Measurements from ENCODE around the gene SEC22B. TPM values are rescaled to one million over a fixed set of nuclear protein-coding genes. Genes with fewer than 3 reads are reported as not detected.
"Not testable (repeated sequence)": the region's sequence is repeated elsewhere in the genome, so short reads cannot be mapped to it uniquely, and the experiment has no call there.

Gene SEC22B
- total RNA-seq, 1 experiment from 2014 or later, result 39.8 TPM

DNA sequence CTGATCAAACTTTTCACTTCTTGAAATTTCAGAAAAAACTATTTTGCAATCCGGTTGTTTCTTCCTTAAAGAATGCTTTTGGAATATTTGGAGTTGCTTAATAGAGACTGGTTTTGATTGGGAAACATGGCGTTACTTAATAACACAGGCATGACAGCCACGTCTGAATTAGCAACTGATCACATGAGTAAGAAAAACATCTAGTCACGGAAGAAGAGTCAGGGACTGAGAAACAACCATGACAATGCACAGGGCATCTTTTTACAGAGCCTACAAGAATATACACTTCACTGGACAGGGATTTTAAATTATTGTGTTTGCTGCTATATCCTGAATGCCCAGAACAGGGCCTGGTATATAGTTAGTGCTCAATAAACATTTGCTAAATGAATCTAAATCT is 18.2 kb downstream of the SEC22B start:
- in situ Hi-C loops (cut with HindIII; ENCODE audit: low pct_unique_long_range_greater_than_20kb, low sequenced_read_pairs), result not testable (repeated sequence)

DNA sequence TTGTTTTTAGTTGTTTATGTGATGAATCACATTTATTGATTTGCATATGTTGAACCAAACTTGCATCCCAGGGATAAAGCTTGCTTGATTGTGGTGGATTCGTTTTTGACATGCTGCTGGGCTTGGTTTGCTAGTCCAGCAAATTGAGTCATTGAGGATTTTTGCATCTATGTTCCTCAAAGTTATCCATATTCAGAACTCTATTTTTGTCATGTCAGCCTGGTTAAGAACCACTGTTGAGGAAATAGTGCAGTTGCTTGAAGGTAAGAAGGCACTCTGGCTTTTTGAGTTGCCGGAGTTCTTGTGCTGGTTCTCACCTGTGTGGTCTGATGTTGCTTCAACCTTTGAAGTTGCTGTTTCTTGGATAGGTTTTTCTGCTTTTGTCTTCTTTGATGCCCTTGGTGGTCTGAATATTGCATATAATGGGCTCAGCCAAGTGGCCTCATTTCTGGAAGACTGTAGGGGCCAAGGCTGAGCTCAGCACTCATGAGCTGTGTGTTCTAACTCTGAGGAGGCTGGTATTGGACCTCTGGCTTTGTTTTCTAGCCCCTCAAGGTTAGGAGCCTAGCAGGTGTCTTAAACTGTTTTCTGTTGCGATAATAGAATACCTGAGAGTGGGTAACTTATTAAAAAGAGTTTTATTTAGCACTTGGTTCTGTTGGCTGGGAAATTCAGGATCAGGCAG is 26.0 kb downstream of the SEC22B start:
- in situ Hi-C loops (cut with HindIII; ENCODE audit: low pct_unique_long_range_greater_than_20kb, low sequenced_read_pairs); DNase-seq (ENCODE audit: low read depth, low spot score): not testable (repeated sequence)

More for the DNA sequence above, 18.2 kb downstream of the SEC22B start:
- DNase-seq (ENCODE audit: low read depth, low spot score), result not testable (repeated sequence)

- in situ Hi-C loops (cut with HindIII; ENCODE audit: low pct_unique_long_range_greater_than_20kb, low sequenced_read_pairs); DNase-seq (ENCODE audit: low read depth, low spot score): not testable (repeated sequence)
These were observed 26.8 kb downstream of the SEC22B start for GRCh38 chr1:120149420-120150059.

DNA sequence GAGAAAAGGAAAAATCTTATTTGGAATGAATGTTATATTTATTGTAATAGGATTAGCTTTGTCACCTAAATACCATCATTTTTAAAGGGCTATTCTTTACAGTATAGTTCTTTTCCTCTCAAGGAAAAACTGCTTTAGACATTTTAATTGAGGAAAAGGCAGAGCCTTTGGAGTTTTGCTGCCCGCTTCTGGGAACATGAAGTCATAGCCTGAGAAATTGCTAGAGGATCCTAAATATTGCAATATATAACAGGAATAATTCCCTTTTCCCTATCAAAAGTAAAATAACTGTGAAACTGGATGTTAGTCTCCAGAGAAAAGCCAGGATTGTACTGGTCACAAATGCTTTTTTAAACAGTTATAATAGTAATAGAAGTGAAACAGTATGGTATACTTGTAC is 30.5 kb downstream of the SEC22B start:
- in situ Hi-C loops (cut with HindIII; ENCODE audit: low pct_unique_long_range_greater_than_20kb, low sequenced_read_pairs), result not testable (repeated sequence)
- peak; percentile 35 for DNase-seq (ENCODE audit: low read depth, low spot score)

GRCh38 chr1:120144626-120145025 is 31.7 kb downstream of the SEC22B start:
- in situ Hi-C loops (cut with HindIII; ENCODE audit: low pct_unique_long_range_greater_than_20kb, low sequenced_read_pairs); DNase-seq (ENCODE audit: low read depth, low spot score): not testable (repeated sequence)

DNA sequence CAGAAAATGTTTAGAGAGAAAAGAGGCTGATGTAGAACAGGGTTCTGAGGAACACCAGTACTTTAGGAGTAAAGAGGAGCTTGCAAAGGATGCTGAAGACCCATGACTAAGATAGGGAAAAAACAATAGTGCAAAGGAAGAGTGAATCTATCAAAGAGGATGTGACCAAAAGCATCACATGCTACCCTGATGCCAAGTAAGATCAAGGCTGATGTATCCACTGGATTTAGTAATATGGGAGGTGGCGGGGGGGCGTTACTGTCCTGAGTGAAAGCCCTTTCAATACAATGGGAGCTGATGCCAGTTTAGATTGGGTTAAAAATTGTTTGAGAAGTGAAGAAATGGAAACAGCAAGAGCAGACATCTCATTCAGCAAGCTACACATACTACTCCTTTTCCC is 32.2 kb downstream of the SEC22B start:
- in situ Hi-C loops (cut with HindIII; ENCODE audit: low pct_unique_long_range_greater_than_20kb, low sequenced_read_pairs); DNase-seq (ENCODE audit: low read depth, low spot score): not testable (repeated sequence)

GRCh38 chr1:120143334-120143733 is 33.0 kb downstream of the SEC22B start:
- in situ Hi-C loops (cut with HindIII; ENCODE audit: low pct_unique_long_range_greater_than_20kb, low sequenced_read_pairs); DNase-seq (ENCODE audit: low read depth, low spot score): not testable (repeated sequence)

GRCh38 chr1:120142512-120143263 is 33.6 kb downstream of the SEC22B start:
- DNase-seq (ENCODE audit: low read depth, low spot score); in situ Hi-C loops (cut with HindIII; ENCODE audit: low pct_unique_long_range_greater_than_20kb, low sequenced_read_pairs): not testable (repeated sequence)

DNA sequence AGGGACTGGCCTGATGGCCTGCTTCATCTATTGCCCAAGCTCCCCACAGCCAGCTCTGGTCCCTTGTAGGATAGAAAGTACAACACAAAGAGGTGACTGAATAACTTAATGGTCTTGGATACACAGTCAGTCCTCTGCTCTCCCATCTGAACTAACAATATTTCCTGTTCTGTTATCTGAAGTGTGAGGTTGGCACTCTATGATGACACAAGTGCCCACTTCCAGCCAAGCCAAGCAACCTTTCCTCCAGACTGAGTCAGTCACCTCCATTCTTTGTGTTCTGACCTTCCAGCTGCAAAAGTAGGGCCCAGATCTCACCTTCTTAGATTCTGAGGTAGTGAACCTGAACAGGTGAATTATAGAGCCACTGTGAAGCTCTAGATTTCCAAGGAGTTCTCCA is 34.5 kb downstream of the SEC22B start:
- in situ Hi-C loops (cut with HindIII; ENCODE audit: low pct_unique_long_range_greater_than_20kb, low sequenced_read_pairs); DNase-seq (ENCODE audit: low read depth, low spot score): not testable (repeated sequence)

- DNase-seq (ENCODE audit: low read depth, low spot score); in situ Hi-C loops (cut with HindIII; ENCODE audit: low pct_unique_long_range_greater_than_20kb, low sequenced_read_pairs): not testable (repeated sequence)
These were observed 35.6 kb downstream of the SEC22B start for GRCh38 chr1:120140656-120141265.

DNA sequence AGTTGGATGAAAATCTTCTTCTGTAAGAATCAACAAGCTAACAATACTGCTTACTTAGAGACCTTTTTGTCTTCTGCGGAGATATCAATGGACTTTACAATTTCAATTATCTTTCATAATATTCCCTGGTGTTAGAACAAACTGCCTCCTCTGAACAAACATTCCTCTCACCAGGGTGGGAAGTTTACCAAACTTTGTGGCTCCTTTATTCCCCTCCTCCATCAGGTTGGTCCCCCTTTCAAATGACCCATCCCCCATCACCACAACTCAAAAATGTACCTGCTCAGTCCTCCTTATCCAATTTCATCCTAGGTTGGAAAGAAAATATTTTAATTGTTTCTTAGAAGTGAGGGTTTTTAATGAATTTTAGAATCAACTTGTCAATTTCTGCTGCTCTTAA is 40.2 kb downstream of the SEC22B start:
- in situ Hi-C loops (cut with HindIII; ENCODE audit: low pct_unique_long_range_greater_than_20kb, low sequenced_read_pairs); DNase-seq (ENCODE audit: low read depth, low spot score): not testable (repeated sequence)

- DNase-seq (ENCODE audit: low read depth, low spot score); in situ Hi-C loops (cut with HindIII; ENCODE audit: low pct_unique_long_range_greater_than_20kb, low sequenced_read_pairs): not testable (repeated sequence)
These were observed 42.4 kb downstream of the SEC22B start for GRCh38 chr1:120133928-120134325.

DNA sequence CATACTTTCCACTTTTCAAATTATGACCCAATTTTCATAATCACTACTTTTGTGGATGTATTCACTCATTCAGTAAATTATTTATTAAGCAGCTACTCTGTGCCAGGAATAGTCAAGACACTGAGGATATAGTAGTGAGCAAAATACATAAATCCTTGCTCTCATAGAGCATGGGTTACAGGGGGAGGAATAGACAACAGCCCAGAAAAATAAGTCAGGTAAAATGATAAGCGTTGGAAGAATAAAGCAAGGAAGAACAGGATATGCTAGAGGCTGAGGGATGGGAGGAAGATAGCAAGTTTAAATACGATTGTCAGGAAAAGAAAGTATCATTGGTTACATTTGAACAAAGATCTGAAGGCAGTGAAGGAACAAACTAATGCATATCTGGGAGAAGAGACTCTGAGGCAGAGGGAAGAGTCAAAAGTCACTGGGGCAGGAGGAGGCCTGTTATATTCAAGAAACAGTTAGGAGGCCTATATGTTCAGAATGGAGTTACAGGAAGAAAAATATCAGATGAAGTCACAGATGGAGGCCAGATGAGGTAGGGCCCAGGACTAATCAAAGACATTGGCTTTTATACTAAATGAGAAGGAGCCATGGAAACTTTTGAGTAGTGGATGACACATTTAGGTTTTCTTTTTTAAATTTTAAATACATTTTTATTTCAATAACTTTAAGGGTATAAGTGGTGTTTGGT is 42.9 kb downstream of the SEC22B start:
- in situ Hi-C loops (cut with HindIII; ENCODE audit: low pct_unique_long_range_greater_than_20kb, low sequenced_read_pairs), result no loop called here
- DNase-seq (ENCODE audit: low read depth, low spot score), result no peak

DNA sequence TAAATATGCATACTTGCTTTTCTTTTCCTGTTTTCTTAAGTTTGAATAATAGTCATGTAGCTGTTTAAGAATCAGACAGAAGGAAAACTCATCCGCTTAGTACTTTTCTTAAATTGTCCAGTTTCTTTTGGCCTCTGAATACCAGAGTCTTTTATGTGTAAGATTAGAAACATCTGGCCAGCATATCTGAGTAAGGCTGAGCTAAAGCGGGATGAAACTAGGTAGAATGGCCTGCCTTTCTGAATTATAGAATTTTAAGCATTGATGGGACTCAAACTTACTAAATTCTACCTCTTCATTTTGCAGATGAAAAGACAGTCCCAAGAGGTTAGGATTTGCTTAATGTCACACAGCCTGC is 43.9 kb downstream of the SEC22B start:
- DNase-seq (ENCODE audit: low read depth, low spot score); in situ Hi-C loops (cut with HindIII; ENCODE audit: low pct_unique_long_range_greater_than_20kb, low sequenced_read_pairs): not testable (repeated sequence)

GRCh38 chr1:120131611-120132405 is 44.5 kb downstream of the SEC22B start:
- DNase-seq (ENCODE audit: low read depth, low spot score), result peak; percentile 33
- in situ Hi-C loops (cut with HindIII; ENCODE audit: low pct_unique_long_range_greater_than_20kb, low sequenced_read_pairs), result not testable (repeated sequence)

DNA sequence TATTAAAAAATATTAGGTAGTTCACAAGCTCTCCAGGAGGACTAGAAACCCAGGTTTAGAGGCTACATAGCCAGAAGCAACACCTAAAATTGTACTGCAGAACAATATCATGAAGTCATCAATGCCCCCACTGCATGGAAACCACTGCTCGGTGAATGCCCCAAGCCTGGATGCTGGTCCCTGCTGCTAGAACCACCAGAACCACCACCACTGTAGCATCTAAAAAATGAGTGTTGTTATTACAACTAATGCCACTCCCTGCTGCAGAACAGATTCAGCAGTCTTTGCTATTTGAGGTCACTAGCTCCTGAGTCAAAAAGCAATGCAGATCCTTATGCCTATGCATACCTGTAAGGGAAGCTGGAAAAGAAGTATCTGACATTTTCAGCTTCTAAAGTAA is 48.4 kb downstream of the SEC22B start:
- in situ Hi-C loops (cut with HindIII; ENCODE audit: low pct_unique_long_range_greater_than_20kb, low sequenced_read_pairs); DNase-seq (ENCODE audit: low read depth, low spot score): not testable (repeated sequence)

GRCh38 chr1:120126216-120126615 is 50.1 kb downstream of the SEC22B start:
- in situ Hi-C loops (cut with HindIII; ENCODE audit: low pct_unique_long_range_greater_than_20kb, low sequenced_read_pairs), result not testable (repeated sequence)
- DNase-seq (ENCODE audit: low read depth, low spot score), result peak; percentile 36
